ENCODE results near the gene SPECC1L. TPM values are rescaled to one million over a fixed set of nuclear protein-coding genes. Genes with fewer than 3 reads are reported as not detected.
"Not testable (repeated sequence)": the region's sequence is repeated elsewhere in the genome, so short reads cannot be mapped to it uniquely, and the experiment has no call there.

SPECC1L gene
- total and polyA plus RNA-seq, 9 donors, result 20.4 to 30.4 (median 26.0) TPM

DNA sequence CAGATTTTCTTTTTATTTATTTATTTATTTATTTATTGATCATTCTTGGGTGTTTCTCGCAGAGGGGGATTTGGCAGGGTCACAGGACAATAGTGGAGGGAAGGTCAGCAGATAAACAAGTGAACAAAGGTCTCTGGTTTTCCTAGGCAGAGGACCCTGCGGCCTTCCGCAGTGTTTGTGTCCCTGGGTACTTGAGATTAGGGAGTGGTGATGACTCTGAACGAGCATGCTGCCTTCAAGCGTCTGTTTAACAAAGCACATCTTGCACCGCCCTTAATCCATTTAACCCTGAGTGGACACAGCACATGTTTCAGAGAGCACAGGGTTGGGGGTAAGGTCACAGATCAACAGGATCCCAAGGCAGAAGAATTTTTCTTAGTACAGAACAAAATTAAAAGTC, 45.6 kb downstream of the SPECC1L start:
- not testable (repeated sequence) for H3K4me1 ChIP-seq (ENCODE audit: control insufficient read depth, insufficient read depth, low read length); H3K27ac ChIP-seq (ENCODE audit: low read length); H3K4me3 ChIP-seq (ENCODE audit: low read length); H3K27me3 ChIP-seq (ENCODE audit: control insufficient read depth, insufficient read depth, low read length); H3K9me3 ChIP-seq (replicated peaks; ENCODE audit: control insufficient read depth, low read depth, low read length); DNase-seq
- WGBS (ENCODE audit: insufficient coverage), result no CpG with 5 or more reads among the region's 6 CpGs
- peaks cover 31% of the 10 kb centered on the region for H3K36me3 ChIP-seq (ENCODE audit: control insufficient read depth, insufficient read depth, low read length)

DNA sequence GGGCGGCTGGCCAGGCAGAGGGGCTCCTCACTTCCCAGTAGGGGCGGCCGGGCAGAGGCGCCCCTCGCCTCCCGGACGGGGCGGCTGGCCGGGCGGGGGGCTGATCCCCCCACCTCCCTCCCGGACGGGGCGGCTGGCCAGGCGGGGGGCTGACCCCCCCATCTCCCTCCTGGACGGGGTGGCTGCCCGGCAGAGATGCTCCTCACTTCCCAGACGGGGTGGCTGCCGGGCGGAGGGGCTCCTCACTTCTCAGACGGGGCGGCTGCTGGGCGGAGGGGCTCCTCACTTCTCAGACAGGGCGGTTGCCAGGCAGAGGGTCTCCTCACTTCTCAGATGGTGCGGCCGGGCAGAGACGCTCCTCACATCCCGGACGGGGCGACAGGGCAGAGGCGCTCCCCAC, 46.9 kb downstream of the SPECC1L start:
- H3K4me3 ChIP-seq (ENCODE audit: low read length); H3K9me3 ChIP-seq (replicated peaks; ENCODE audit: control insufficient read depth, low read depth, low read length); H3K27me3 ChIP-seq (ENCODE audit: control insufficient read depth, insufficient read depth, low read length); H3K27ac ChIP-seq (ENCODE audit: low read length); H3K4me1 ChIP-seq (ENCODE audit: control insufficient read depth, insufficient read depth, low read length); DNase-seq: not testable (repeated sequence)
- no CpG with 5 or more reads among the region's 30 CpGs for WGBS (ENCODE audit: insufficient coverage)
- peaks cover 42% of the 10 kb centered on the region for H3K36me3 ChIP-seq (ENCODE audit: control insufficient read depth, insufficient read depth, low read length)

DNA sequence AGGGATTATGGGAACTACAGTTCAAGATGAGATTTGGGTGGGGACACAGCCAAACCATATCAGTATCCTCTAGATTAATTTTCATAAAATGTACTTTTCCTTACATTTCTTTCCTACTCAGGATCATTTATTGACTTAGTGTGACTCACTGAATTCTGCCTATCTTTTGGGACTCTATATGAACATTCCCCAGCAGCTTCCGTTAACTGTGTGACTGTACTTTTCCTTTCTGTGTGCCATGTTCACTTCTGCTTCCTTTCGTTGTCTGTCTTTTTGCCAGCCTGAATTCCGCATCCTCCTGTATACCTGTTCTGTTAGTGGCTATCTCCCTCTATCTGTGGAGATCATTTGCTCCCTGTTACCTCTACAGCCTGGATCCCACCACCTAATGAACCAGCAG, 48.8 kb downstream of the SPECC1L start:
- 88% methylated on average over 3 of the region's 3 CpGs for WGBS (ENCODE audit: insufficient coverage)
- Histone ChIP-seq H3K27me3 (ENCODE audit: control insufficient read depth, insufficient read depth, low read length) (no peaks in the 10 kb centered on the region), H3K36me3 (ENCODE audit: control insufficient read depth, insufficient read depth, low read length) (peaks cover 44% of the 10 kb centered on the region), H3K27ac (ENCODE audit: low read length) (no peak overlapping the region), H3K9me3 (replicated peaks; ENCODE audit: control insufficient read depth, low read depth, low read length) (no peaks in the 10 kb centered on the region), H3K4me1 (ENCODE audit: control insufficient read depth, insufficient read depth, low read length) (no peaks in the 10 kb centered on the region), H3K4me3 (ENCODE audit: low read length) (no peak overlapping the region)
- DNase-seq, result no peak

DNA sequence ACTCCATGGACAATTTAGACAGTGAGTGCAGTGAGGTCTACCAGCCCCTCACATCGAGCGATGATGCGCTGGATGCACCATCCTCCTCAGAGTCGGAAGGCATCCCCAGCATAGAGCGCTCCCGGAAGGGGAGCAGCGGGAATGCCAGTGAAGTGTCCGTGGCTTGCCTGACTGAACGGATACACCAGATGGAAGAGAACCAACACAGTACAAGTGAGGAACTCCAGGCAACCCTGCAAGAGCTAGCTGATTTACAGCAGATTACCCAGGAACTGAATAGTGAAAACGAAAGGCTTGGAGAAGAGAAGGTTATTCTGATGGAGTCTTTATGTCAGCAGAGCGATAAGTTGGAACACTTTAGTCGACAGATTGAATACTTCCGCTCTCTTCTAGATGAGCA, 51.4 kb downstream of the SPECC1L start:
- H3K4me3 ChIP-seq (ENCODE audit: low read length), result no peak overlapping the region
- WGBS (ENCODE audit: insufficient coverage), result 91% methylated on average over 12 of the region's 13 CpGs
- no peaks in the 10 kb centered on the region for H3K4me1 ChIP-seq (ENCODE audit: control insufficient read depth, insufficient read depth, low read length)
- H3K27ac ChIP-seq (ENCODE audit: low read length), result no peak overlapping the region
- no peaks in the 10 kb centered on the region for H3K27me3 ChIP-seq (ENCODE audit: control insufficient read depth, insufficient read depth, low read length)
- no peak for DNase-seq
- H3K9me3 ChIP-seq (replicated peaks; ENCODE audit: control insufficient read depth, low read depth, low read length), result no peaks in the 10 kb centered on the region
- H3K36me3 ChIP-seq (ENCODE audit: control insufficient read depth, insufficient read depth, low read length), result peaks cover 34% of the 10 kb centered on the region

DNA sequence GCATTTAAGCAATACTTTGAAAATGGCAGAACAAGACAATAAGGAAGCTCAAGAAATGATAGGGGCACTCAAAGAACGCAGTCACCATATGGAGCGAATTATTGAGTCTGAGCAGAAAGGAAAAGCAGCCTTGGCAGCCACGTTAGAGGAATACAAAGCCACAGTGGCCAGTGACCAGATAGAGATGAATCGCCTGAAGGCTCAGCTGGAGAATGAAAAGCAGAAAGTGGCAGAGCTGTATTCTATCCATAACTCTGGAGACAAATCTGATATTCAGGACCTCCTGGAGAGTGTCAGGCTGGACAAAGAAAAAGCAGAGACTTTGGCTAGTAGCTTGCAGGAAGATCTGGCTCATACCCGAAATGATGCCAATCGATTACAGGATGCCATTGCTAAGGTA, 51.9 kb downstream of the SPECC1L start:
- Histone ChIP-seq H3K4me1 (ENCODE audit: control insufficient read depth, insufficient read depth, low read length) (no peaks in the 10 kb centered on the region), H3K27me3 (ENCODE audit: control insufficient read depth, insufficient read depth, low read length) (no peaks in the 10 kb centered on the region), H3K36me3 (ENCODE audit: control insufficient read depth, insufficient read depth, low read length) (peaks cover 34% of the 10 kb centered on the region), H3K9me3 (replicated peaks; ENCODE audit: control insufficient read depth, low read depth, low read length) (no peaks in the 10 kb centered on the region), H3K4me3 (ENCODE audit: low read length) (no peak overlapping the region), H3K27ac (ENCODE audit: low read length) (no peak overlapping the region)
- no peak for DNase-seq
- 78% methylated on average over 6 of the region's 6 CpGs for WGBS (ENCODE audit: insufficient coverage)

DNA sequence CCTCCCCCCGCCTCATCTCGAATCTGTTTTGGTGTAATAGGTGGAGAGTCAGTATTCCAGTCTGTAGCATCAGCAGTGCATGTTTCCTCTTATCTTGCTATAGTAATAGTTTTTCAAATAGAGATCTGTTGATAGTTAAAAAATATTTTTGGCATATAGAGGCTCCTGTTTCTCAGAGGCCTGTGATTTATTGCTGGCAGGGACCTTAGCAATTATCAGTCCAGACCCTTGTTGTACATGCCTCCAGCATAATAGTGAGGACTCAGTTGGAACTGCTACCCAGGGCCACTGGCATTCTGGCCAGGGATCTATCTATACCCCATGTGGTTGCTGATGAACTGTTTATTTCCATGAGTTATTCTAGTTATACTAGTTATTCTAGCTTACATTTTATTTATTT, 52.6 kb downstream of the SPECC1L start:
- Histone ChIP-seq H3K9me3 (replicated peaks; ENCODE audit: control insufficient read depth, low read depth, low read length) (no peaks in the 10 kb centered on the region), H3K4me3 (ENCODE audit: low read length) (no peak overlapping the region), H3K36me3 (ENCODE audit: control insufficient read depth, insufficient read depth, low read length) (peaks cover 39% of the 10 kb centered on the region), H3K27me3 (ENCODE audit: control insufficient read depth, insufficient read depth, low read length) (no peaks in the 10 kb centered on the region), H3K27ac (ENCODE audit: low read length) (no peak overlapping the region), H3K4me1 (ENCODE audit: control insufficient read depth, insufficient read depth, low read length) (no peaks in the 10 kb centered on the region)
- WGBS (ENCODE audit: insufficient coverage), result 80% methylated on average over 1 of the region's 2 CpGs
- DNase-seq, result no peak

DNA sequence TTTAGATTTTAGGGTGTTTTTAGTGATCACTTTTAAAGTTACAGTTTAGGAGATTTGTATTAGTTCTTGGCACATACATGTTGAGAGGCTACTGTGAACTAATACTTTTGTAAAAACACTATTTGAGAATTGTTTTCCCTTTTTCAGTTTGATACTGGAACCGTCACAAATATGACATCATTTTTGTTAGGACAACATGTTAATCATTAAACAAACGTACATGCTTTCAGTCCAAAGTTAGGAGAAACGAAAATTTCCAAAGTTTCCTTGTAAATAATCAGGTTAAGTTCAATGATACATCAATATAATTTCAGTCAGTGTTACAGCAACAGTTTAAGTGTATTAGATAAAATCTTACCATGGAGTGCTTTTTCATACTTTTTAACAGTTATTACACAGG, 53.1 kb downstream of the SPECC1L start:
- Histone ChIP-seq H3K4me3 (ENCODE audit: low read length) (no peak overlapping the region), H3K4me1 (ENCODE audit: control insufficient read depth, insufficient read depth, low read length) (no peaks in the 10 kb centered on the region), H3K27me3 (ENCODE audit: control insufficient read depth, insufficient read depth, low read length) (no peaks in the 10 kb centered on the region), H3K36me3 (ENCODE audit: control insufficient read depth, insufficient read depth, low read length) (peaks cover 39% of the 10 kb centered on the region), H3K9me3 (replicated peaks; ENCODE audit: control insufficient read depth, low read depth, low read length) (no peaks in the 10 kb centered on the region), H3K27ac (ENCODE audit: low read length) (no peak overlapping the region)
- DNase-seq, result peak; percentile 39
- WGBS (ENCODE audit: insufficient coverage), result no CpG with 5 or more reads among the region's 3 CpGs

DNA sequence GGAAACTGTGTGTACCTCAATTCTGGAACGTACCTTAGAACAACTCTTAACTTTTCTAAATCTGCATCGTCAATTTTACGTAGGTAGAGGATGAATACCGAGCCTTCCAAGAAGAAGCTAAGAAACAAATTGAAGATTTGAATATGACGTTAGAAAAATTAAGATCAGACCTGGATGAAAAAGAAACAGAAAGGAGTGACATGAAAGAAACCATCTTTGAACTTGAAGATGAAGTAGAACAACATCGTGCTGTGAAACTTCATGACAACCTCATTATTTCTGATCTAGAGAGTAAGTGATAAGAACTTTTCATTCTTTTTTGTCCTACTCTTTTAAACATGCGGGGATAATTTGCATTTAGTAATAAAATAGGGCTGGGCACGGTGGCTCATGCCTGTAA, 53.5 kb downstream of the SPECC1L start:
- no peaks in the 10 kb centered on the region for H3K9me3 ChIP-seq (replicated peaks; ENCODE audit: control insufficient read depth, low read depth, low read length)
- no peak overlapping the region for H3K27ac ChIP-seq (ENCODE audit: low read length)
- DNase-seq, result no peak
- WGBS (ENCODE audit: insufficient coverage), result no CpG with 5 or more reads among the region's 8 CpGs
- H3K4me3 ChIP-seq (ENCODE audit: low read length), result no peak overlapping the region
- H3K36me3 ChIP-seq (ENCODE audit: control insufficient read depth, insufficient read depth, low read length), result peaks cover 38% of the 10 kb centered on the region
- no peaks in the 10 kb centered on the region for H3K27me3 ChIP-seq (ENCODE audit: control insufficient read depth, insufficient read depth, low read length)
- H3K4me1 ChIP-seq (ENCODE audit: control insufficient read depth, insufficient read depth, low read length), result no peaks in the 10 kb centered on the region

DNA sequence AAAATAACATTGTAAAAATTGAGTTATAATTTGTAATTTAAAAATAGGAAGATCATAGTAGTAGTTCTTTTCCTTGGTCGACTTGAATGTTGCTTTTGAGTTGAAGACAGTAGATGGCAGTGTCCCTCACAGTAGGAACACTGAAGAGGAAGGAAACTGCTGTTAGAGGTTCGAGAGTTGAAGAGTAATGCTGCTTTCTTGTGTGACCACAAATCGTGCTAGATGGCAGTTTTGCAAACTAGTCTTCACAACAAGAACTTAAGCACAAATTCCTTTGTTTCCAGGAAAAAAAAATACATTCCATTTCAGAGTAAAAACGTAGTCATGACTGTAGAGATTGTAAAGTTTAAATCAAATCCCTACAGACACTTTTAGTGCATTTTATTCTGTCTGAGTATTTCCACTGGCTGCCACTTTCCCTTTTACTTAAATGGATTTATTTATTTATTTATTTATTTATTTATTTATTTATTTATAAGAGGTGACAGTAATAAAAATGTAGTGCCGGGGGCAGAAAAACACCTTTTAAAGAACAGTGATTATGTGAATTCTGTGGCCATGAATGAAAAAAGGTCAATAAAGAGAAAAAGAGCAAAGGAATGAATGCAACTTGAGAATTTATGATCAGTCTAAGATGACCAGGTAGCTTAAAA, 54.6 kb downstream of the SPECC1L start:
- Histone ChIP-seq H3K36me3 (ENCODE audit: control insufficient read depth, insufficient read depth, low read length) (peaks cover 37% of the 10 kb centered on the region), H3K27ac (ENCODE audit: low read length) (no peak overlapping the region), H3K4me1 (ENCODE audit: control insufficient read depth, insufficient read depth, low read length) (no peaks in the 10 kb centered on the region), H3K9me3 (replicated peaks; ENCODE audit: control insufficient read depth, low read depth, low read length) (no peaks in the 10 kb centered on the region), H3K27me3 (ENCODE audit: control insufficient read depth, insufficient read depth, low read length) (no peaks in the 10 kb centered on the region), H3K4me3 (ENCODE audit: low read length) (no peak overlapping the region)
- peak; percentile 90 for DNase-seq
- 44% methylated on average over 2 of the region's 5 CpGs for WGBS (ENCODE audit: insufficient coverage)

DNA sequence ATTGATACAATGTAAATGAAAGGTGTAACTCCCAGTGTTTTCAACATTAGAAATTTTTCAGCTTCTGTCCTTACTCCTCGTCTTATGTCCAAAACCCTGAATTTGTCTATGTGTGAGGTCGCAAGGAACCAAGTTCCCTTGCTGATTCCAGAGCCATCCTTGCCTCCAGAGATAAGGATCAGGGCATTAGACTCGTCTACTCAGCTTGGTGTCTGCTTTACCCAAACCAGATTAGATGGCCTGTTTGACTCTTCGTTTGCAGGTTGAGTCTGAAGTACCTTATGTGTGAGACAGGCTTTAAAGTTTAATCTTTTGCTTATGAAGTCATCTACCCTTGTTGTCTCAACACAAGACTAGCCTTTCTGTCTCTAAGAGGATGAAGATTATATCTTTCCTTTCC, 55.6 kb downstream of the SPECC1L start:
- H3K4me3 ChIP-seq (ENCODE audit: low read length), result no peak overlapping the region
- 100% methylated on average over 2 of the region's 4 CpGs for WGBS (ENCODE audit: insufficient coverage)
- H3K4me1 ChIP-seq (ENCODE audit: control insufficient read depth, insufficient read depth, low read length), result no peaks in the 10 kb centered on the region
- H3K27ac ChIP-seq (ENCODE audit: low read length), result no peak overlapping the region
- peaks cover 39% of the 10 kb centered on the region for H3K36me3 ChIP-seq (ENCODE audit: control insufficient read depth, insufficient read depth, low read length)
- H3K27me3 ChIP-seq (ENCODE audit: control insufficient read depth, insufficient read depth, low read length), result no peaks in the 10 kb centered on the region
- no peak for DNase-seq
- no peaks in the 10 kb centered on the region for H3K9me3 ChIP-seq (replicated peaks; ENCODE audit: control insufficient read depth, low read depth, low read length)

DNA sequence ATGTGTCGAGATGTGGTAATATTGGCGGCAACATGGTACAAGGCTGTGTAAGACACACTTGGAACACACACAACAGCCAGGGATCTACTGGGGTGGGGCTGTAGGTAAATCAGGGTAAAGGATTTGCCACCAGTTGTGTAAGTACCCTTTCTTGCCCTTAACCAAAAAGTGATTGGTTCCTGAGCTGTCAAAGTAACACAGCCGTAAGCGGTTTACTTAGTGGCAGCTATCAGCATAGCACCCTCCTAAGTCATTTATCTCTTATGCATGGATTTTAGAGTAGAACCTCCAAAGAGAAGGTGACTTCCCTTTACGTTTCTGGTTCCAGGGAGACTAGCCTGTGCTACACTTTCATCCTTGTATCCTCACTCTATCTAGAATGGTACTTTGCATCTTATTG, 57.2 kb downstream of the SPECC1L start:
- Histone ChIP-seq H3K27ac (ENCODE audit: low read length) (no peak overlapping the region), H3K9me3 (replicated peaks; ENCODE audit: control insufficient read depth, low read depth, low read length) (no peaks in the 10 kb centered on the region), H3K27me3 (ENCODE audit: control insufficient read depth, insufficient read depth, low read length) (no peaks in the 10 kb centered on the region), H3K4me1 (ENCODE audit: control insufficient read depth, insufficient read depth, low read length) (no peaks in the 10 kb centered on the region), H3K36me3 (ENCODE audit: control insufficient read depth, insufficient read depth, low read length) (peaks cover 25% of the 10 kb centered on the region), H3K4me3 (ENCODE audit: low read length) (no peak overlapping the region)
- WGBS (ENCODE audit: insufficient coverage), result no CpG with 5 or more reads among the region's 5 CpGs
- no peak for DNase-seq

Measured in muscle of leg (tissue), 11 donors.